GM06990 (cell line): ENCODE results near the gene PAX2.

Experiments
- DNase-seq: peaks from one replicate; pipeline ENCODE4 v3.0.0-alpha.2; 2011; ENCODE audit not compliant: insufficient read length; ENCODE audit errors: extremely low read depth
- H3K27me3 ChIP-seq: replicated peaks from 2 replicates; pipeline ENCODE4 v1.6.0; 2011; ENCODE audit warnings: low read length; ENCODE audit not compliant: control insufficient read depth, insufficient read depth
- H3K36me3 ChIP-seq: 2 replicates; pipeline ENCODE4 v1.5.1; 2011; ENCODE audit warnings: low read length; ENCODE audit not compliant: control insufficient read depth, insufficient read depth
- H3K4me3 ChIP-seq: replicated peaks from 2 replicates; pipeline ENCODE4 v1.5.1; 2011; ENCODE audit warnings: low read depth, mild to moderate bottlenecking, control low read depth, low read length
- CTCF ChIP-seq: IDR thresholded peaks from 2 replicates; pipeline ENCODE4 v1.5.1; 2011; ENCODE audit warnings: low read length, control low read depth, mild to moderate bottlenecking, inconsistent platforms; ENCODE audit not compliant: insufficient read depth, poor library complexity, severe bottlenecking

PAX2 gene

GRCh38 chr10:100743626-100744135 lies 1.7 kb upstream of the PAX2 start:
- Histone ChIP-seq H3K36me3 (no peaks in the 10 kb centered on the region), H3K27me3 (peaks cover 2% of the 10 kb centered on the region; the same call in 1 of the 2 replicates), H3K4me3 (no peak overlapping the region)
- no peak for DNase-seq
- TF ChIP-seq CTCF: peak; percentile 85

GRCh38 chr10:100744136-100744986 lies 1.0 kb upstream of the PAX2 start:
- TF ChIP-seq CTCF: no peak
- Histone ChIP-seq H3K36me3 (no peaks in the 10 kb centered on the region), H3K27me3 (peaks cover 2% of the 10 kb centered on the region; the same call in 1 of the 2 replicates), H3K4me3 (no peak overlapping the region)
- DNase-seq: no peak

- peaks cover 5% of the 10 kb centered on the region for H3K27me3 ChIP-seq
- DNase-seq: no peak
- TF ChIP-seq CTCF: no peak
- H3K4me3 ChIP-seq: no peak overlapping the region
- no peaks in the 10 kb centered on the region for H3K36me3 ChIP-seq
Observed at GRCh38 chr10:100745882-100746783, 751 bp downstream of the PAX2 start.

- no peak for DNase-seq
- Histone ChIP-seq H3K36me3 (no peaks in the 10 kb centered on the region), H3K27me3 (peaks cover 3% of the 10 kb centered on the region)
Observed at GRCh38 chr10:100746784-100747455, 1.5 kb downstream of the PAX2 start.

More at GRCh38 chr10:100746784-100747455, 1.5 kb downstream of the PAX2 start:
- no peak for TF ChIP-seq CTCF
- no peak overlapping the region for H3K4me3 ChIP-seq
